HS-5 (cell line): ENCODE data around the gene LNPEP.

Experiments
- DNase-seq: peaks from one replicate; pipeline ENCODE4 v3.0.0-alpha.2; 2012; ENCODE audit warnings: low read depth

Gene LNPEP

GRCh38 chr5:96961053-96961452 is 25.2 kb downstream of the LNPEP start:
- DNase-seq, result no peak

- DNase-seq, result no peak
Measured at GRCh38 chr5:96962540-96962991, 26.7 kb downstream of the LNPEP start.

GRCh38 chr5:96963267-96963666 is 27.4 kb downstream of the LNPEP start:
- DNase-seq, result peak; percentile 34

GRCh38 chr5:96966801-96967200 is 30.9 kb downstream of the LNPEP start:
- no peak for DNase-seq

- no peak for DNase-seq
Measured at GRCh38 chr5:96967400-96967799, 31.5 kb downstream of the LNPEP start.

DNA sequence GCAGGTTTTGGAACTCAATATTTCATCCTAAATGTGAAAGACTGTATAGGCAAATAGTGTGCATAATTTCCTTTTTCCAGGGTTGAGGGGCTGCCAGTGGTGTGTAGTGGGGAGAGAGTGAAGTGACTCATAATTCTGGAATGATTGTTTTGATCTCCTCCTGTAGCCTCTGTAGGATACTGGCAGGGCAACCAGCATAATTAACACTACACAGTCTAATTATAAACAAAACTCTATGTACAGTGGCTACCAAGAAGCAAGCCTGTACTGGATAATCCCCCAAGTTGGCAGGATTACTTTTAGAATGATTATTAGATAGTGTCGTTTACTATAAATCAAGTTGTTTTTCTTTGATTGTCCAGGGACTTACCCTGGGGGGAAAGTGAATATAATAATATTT is 32.2 kb downstream of the LNPEP start:
- DNase-seq, result no peak

DNA sequence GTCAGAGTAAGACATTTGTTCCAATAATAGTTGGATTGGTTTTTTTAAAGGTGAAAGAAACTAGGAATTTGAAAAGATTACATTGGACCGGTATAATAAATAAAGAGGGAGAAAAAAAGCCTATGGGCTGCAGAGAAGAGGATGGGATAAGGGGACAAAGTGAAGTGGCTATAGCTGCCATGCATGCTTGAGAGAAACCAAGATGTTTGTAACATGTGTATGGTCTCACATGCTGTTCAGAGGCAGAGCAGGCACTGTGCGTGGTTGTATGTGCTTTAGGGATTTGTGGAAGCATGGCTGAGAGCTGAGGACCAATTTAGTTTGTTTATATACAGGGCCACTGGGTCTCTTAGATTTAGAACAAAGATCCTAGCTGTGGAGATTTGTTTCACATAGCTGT is 32.7 kb downstream of the LNPEP start:
- DNase-seq, result no peak

GRCh38 chr5:96969366-96969765 is 33.5 kb downstream of the LNPEP start:
- no peak for DNase-seq

- no peak for DNase-seq
Measured at GRCh38 chr5:96972599-96973334, 36.9 kb downstream of the LNPEP start.

DNA sequence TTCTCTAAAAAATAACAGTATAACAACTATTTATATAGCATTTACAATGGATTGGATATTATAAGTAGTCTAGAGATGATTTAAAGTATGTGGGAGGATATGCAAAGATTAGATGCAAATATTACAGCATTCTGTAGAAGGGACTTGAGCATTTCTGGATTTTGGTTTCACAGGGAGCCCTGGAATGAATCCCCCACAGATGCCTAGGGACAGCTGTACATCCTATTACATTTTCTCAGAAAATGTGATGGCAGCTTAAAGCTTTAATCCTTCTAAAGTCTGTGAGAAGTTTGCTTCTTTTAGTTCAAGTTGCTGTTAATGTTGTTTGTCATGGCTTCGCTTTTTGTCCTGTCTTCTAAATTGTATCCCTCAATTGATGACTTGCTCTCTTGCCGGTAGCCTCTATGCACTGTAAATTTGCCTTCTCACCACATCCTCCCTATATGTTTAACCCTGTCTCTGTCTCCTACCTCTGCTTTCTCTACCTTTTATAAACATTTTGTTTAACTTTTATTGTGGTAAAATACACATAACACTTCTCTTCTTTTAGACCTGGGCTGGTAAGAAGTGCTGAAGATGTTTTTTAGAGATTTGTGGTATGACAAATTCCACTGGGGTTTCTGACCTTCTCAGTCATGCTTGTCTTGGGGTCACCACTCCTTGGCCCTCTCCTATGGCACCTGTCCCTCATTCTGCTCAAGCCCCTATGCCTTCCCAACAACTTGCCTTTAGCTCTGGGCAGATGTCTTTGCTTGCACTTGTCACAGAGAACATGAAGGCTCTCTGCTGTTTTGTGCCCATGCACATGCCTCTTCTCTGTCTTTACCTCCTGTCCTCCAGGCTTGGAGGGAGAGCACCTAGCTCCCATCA is 37.9 kb downstream of the LNPEP start:
- no peak for DNase-seq

DNA sequence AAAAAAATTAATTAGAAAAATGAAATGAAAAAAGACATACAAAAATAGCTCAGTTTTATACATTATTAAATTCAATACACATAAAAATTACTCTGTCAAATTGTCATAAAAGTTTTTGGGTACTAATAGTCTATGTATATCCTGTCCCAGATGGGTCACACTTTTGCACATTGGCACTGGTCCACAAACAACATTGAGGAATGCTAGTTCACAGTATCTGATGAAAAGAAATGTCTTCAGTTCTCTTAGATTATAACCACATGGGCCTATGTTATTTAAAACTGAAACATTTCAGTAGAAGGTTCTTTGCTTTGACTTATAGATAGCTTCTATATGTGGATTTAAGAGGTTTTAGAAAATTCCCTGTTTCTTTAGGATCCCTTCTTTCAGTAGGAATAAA is 39.8 kb downstream of the LNPEP start:
- DNase-seq, result no peak

- DNase-seq, result no peak
Measured at GRCh38 chr5:96977228-96977627, 41.3 kb downstream of the LNPEP start.

DNA sequence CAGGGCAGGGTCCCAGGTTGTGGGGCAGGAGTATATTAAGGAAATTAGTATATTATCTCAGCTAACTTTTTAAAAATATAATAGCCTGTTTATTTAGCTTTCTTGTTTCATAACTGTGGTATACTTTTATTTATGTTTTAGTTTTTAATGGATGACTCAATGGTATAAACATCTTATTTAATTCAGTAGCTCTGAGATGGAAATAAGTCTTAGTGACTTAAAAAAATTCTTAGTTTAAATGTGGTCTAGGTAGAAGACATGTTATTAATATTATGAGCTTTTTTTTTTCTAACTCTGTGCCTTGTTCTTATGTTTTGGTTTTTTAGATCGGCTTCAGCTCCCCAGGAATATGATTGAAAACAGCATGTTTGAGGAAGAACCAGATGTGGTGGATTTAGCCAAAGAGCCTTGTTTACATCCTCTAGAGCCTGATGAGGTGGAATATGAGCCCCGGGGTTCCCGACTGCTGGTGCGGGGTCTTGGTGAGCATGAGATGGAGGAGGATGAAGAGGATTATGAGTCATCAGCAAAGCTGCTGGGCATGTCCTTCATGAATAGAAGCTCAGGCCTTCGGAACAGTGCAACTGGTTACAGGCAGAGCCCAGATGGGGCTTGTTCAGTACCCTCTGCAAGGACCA is 43.1 kb downstream of the LNPEP start:
- DNase-seq, result no peak

DNA sequence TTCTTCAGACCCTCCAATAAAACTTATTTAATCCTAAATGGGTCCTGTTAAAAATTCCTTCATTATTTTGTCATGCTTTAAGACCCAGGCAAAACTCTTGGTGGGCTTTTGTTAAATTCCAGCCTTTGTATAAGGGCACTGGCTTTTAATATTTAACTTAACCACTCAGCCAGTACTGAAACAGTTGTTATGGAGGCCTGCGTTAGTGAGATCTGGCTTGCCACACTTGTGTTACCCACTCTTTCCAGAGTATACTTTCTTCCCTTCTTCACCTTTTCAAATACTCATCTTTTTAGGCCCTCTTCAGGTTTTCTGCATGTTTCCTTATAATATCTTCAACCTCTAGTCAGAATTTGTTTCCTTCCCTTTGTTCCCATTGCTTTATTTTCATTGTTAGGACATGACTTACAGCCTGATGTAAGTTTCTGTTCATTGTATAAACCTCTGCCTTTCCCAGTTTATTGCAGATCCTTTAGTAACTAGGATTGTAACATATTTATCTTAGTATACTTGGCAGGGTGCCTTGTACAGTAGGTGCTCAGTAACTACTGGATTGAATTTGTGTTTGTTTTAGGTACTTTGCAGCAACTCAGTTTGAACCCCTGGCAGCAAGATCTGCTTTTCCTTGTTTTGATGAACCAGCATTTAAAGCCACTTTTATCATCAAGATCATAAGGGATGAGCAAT is 48.8 kb downstream of the LNPEP start:
- no peak for DNase-seq

DNA sequence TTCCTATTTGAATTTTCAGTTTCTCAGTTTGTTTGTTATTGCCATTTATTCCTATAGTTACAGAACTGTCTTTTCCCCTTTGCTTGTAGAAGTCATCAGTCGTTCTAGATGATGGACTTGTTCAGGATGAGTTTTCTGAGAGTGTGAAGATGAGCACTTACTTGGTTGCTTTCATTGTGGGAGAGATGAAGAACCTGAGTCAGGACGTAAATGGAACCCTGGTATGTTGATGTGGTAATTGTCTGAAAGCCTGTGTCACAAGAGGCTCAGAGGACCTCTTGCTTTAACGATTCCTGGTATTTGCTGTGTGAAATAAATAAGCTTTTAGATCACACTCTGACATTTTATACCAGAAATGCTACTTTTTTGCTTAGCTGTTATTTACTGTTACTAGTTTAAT is 50.6 kb downstream of the LNPEP start:
- no peak for DNase-seq

DNA sequence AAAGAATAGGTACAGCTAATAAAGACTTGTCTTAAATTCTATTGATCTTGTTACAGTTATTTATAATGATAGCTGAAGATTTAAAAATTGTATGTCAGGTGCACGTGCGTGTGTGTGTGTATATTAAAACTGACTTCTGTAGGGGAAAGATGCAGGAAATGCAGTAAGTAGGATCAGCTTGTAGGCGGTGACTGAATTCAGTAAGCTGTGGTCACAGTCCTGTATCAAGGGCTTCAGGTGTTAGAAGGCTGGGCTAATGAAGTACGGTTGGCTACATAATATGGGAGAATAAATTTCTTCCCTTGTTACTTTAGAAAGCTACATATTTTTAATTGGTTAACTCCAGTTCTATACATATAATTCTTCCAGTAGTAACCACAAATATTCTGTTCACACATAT is 54.2 kb downstream of the LNPEP start:
- DNase-seq, result no peak

DNA sequence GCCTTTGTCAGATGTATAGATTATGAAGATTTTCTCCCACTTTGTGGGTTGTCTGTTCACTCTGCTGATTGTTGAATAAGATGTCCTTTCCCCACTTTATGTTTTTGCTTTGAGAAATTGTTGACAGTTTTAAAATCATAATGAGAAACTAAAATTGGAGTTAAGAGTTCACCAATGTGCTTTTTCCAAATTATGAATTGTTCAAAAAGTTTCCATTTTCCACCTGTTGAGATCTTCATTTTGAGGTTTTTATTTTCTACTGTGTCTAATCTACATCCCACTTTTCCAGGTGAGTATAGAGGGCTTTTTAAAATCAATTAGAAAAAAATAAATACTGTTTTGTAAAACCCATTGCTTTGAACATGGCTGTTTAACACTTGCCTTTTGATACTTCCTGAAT is 55.8 kb downstream of the LNPEP start:
- DNase-seq, result no peak

DNA sequence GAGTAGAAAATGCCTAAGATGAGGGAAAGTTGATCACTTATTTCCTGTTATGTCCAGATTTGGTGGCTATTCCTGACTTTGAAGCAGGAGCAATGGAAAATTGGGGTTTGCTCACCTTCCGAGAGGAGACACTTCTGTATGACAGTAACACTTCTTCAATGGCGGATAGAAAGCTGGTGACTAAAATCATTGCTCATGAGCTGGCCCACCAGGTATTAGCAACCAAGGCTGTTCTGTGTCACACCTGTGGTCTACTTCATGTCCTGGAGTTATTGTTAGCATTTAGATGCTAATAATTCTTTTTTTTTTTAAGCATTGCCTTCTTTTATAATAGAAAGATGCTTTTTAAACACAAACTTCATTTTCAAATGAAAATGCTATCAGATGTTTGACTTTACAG is 57.9 kb downstream of the LNPEP start:
- DNase-seq, result no peak

DNA sequence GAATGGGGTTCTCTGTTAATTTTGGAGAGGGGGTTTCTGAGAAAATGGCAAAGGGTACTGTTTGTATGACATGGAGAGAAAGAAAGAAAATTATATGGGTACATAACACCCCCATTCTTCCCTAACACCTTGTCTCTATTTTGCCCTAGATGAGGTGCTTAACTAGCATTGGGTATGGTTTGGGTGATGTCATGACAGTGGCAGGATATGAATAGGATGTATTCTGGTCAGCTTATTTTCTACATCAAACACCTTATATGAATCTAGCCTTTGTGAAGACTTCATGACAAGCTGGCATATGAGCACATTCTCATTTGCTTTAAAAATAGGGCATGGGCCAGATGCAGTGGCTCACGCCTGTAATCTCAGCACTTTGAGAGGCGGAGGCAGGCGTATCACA is 58.6 kb downstream of the LNPEP start:
- no peak for DNase-seq

GRCh38 chr5:96995419-96995818 is 59.5 kb downstream of the LNPEP start:
- DNase-seq, result no peak

GRCh38 chr5:96997265-96997859 is 61.5 kb downstream of the LNPEP start:
- DNase-seq, result peak; percentile 16

DNA sequence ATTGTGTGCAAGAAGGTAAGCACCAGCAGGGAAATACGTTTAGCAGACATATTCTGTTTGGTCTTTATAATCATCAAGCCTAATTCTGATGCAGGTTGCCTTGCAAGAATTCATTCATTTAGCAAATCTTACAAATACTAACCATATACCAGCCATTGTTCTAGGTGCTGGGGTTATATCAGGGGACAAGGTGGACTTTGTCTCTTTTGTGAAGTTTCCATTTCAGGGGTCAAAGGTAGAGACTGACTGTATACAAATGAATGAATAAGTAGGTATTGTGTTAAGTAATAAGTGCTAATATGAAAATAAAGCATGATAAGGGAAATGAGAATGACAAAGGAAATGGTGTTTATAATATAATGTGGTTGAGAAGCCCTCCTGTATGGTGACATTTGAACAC is 64.0 kb downstream of the LNPEP start:
- DNase-seq, result no peak
